Left kidney (tissue), 2 donors: Measurements from ENCODE around the gene NR6A1. TPM values are rescaled to one million over a fixed set of nuclear protein-coding genes. Genes with fewer than 3 reads are reported as not detected.

Experiments used
- DNase-seq: peaks from one replicate; pipeline ENCODE4 v3.0.0-alpha.2; 2013
- polyA plus RNA-seq: library from polyadenylated mRNA; unstranded; fragments of 120-200 nt; gene quantifications from one replicate; pipeline ENCODE4 v1.2.1, GENCODE V29; 2013; ENCODE audit not compliant: insufficient read length

NR6A1 gene
- polyA plus RNA-seq, 1 donor, result 1.7 TPM

DNA sequence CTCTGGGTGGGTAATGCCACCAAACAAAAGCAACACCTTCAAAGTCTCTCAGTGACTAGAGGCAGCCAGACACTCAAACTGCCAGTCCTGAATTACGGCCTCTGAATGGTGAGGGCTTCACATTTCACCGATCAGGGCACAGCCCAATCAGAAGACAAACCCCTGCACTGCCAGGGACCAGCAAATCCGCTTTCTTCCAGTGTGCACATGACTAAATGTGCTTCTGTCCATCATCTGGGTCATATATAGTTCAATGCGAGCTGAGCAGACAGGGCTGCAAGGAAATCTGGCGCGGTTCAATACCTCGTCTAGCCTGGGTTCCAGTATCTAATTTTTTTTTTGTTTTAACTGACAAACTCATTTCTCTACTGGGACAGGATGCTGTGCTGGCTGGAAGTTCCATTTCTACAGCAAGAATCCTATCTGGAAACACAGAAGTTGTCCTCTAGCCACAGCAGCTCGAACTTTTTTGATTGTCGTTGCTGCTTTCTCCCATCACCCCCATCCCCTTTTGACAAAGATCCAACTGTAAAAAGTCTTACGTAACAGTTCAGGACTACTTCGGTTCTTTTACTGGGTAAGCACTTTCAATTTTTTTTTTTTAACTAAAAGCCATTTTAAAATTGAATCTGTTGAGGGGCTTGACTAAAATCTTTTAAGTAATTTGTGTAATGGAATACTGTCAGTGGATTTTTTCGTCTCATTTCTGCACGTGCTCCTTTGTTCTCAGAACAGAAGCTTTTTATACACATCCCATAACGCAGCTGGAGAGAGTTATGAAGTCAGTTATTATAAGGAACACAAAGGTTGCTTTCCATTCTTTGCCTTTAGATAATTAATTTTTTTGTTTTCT lies 112.7 kb downstream of the NR6A1 start:
- DNase-seq, result peak; percentile 95

DNA sequence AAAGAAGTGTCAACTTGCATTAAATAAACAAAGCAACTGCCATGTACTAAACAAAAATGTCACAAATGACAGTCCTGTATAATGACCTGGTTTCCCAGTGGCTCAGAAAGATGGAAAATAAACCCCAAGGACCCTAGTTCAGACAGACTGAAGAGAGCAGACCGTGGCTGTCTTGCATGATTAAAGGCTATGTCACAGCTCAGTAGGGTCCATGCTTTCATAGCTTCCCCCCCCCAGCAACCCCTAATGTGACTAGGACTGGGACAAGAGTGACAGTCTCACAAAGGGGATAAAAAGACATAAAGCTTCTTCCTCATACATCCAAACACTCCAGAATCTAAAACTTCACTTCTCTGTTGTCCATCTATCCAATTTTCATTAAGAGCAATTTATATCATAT lies 113.6 kb downstream of the NR6A1 start:
- DNase-seq, result peak; percentile 32

DNA sequence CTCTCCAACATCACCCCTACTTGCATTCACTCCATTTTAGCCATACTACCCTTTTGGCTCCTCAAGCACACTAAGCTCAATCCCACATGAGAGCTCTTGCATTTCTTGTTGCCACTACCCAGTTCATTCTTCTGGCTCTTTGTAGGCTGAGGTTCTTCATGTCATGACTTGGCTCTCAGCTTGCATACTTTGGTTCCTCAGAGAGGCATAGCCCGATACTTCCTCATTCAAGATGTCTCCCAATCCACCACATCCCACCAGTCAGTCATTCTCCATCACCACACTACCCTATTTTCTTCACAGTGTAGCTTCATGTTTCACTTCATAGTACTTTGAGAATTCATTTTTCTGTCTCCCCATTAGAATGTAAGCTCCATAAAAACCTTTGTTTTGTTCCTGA lies 116.7 kb downstream of the NR6A1 start:
- no peak for DNase-seq

DNA sequence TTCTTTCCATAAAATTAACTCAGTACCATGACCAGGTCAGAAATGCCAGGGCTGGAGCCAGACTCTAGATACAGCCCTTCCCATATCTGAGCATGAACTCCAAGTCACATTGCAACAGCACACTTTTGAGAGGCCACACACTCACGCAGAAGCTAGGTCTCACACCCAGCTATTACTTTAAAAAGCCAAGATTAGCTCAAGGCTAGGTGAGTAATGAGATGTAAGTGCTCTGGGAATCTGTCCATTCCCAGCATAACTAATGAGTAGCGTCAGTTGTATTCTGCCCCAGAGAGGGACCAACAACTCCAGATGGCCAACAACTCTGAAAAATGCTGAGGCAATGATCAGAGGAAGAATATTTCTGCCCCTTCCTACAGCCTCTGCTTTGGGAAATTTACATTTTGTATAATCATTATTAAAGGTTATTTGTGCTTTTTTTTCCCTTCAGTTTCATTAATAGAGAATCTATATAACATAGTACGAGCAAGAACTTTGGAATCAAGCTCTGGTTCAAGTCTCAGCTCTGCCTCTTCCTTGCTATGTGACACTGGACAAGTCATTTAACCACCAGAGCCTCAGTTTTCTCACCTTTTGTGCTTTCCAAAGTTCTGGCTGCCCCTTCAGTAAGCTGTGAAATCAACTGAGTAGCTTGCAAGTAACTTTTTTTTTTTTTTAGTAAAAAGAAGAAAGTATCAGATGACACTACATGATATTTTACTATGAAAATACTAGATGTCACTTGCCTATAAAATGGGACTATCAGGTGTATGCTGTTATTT lies 118.3 kb downstream of the NR6A1 start:
- DNase-seq, result no peak

DNA sequence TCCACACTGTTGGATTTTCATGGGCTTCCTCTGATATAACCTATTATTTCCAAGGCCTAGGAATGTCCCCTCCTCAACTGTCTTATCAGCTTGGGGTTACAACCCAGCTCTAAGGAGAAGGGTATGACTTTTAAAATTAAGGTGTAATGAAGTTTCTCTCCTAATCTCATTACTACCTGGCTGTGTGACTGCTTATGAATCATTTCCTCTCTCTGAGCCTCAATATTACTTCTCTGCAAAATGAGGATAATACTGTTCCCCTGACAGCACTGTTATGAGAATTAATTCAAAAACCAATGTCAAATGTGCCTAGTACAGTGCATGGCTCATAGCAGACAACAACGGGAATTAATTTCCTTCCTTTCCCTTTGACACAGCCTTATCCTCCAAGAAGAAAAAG lies 118.9 kb downstream of the NR6A1 start:
- DNase-seq, result no peak

DNA sequence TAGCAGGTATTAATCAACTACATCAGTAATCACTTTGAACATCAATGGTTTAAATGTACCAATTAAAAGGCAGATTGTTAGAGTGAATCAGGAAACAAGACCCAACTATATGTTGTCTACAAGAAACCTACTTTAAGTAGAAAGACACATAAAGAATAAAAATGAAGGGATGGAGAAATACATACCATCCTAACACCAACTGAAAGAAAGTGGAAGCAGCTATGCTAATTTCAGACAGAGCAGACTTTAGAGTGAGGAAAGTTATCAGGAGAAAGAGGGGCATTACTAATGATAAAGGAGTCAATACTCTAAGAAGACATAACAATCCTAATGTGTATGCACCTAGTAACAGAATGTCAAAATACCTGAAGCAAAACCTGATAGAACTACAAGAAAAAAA lies 125.8 kb downstream of the NR6A1 start:
- DNase-seq, result no peak

DNA sequence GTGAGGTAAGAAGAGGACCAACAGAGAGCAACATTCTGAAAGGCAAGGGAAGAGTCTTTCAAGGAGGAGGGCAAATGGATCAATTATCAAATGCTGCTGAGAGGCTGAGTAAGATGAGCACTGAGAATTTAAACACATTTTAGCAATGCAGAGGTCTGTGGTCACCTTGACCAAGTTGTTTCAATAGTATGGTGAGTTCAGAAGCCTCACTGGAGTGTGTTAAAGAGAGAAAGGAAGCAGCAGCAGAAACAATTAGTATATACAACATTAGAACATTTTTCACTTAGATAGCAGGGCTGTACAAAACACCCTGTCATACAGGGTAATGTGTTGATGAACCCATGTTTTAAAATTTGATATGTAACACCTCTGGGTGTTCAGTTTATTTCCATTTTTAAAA lies 131.5 kb downstream of the NR6A1 start:
- DNase-seq, result no peak

DNA sequence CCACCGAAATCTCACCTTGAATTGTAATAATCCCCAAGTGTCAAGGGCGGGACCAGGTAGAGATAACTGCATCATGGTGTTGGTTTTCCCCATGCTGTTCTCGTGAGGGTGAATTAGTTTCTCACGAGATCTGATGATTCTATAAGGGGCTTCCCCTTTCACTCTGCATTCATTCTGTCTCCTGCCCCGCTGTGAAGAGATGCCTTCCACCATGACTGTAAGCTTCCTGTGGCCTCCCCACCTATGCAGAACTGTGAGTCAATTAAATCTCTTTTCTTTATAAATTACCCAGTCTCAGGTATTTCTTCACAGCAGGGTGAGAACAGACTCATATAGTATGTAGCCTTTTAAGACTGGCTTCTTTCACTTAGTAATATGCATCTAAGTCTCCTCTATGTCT lies 135.8 kb downstream of the NR6A1 start:
- DNase-seq, result no peak

DNA sequence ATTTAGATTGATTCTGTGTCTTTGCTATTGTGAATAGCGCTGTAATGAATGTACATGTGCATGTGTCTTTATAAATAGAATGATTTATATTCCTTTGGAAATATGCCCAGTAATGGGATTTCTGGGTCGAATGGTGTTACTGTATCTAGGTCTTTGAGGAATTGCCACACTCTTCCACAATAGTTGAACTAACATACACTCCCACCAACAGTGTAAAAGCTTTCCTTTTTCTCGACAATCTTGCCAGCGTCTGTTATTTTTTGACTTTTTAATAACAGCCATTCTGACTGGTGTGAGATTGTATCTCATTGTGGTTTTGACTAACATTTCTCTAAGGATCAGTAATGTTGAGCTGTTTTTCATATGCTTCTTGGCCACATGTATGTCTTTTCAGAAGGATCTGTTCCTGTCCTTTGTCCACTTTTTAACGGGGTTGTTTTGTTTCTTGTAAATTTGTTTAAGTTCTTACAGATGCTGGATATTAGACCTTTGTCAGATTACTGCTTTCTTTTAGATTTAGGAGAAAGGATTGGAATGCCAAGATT lies 139.0 kb downstream of the NR6A1 start:
- DNase-seq, result no peak

DNA sequence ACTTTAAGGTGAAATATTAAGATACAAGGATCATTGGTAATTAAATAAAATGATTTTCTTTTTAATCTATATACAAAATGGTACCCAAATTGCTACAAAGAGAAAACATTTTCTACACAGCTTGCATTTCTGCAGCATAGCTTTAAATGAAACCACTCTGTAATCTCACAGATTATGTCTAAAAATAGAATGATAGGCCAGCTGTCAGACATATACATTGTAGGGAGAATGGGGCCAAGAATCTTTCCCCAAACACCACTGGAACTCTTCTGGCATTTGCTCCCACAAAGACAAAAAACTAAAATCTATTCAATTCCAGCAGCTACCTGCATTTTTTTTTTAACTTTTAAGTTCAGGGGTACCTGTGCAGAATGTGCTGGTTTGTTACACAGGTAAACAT lies 139.8 kb downstream of the NR6A1 start:
- DNase-seq, result no peak

DNA sequence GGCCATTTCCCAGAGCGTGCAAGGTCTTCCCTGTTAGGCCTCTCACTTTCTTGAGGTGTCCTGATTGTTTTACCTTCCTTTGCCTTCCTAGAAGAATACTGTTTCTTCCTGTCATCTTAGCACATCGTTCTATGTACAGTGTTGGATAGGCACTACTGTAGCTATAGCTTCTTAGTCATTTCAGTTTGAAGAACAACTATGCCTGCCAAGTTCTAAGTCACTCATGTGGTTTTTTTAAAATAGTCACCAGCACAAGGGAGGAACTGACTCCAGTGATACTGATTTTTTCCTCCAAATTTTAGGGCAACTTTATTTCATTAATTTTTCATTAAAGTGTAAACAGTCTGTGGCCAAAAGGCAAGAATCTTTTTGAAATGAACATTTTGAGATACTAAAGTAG lies 141.5 kb downstream of the NR6A1 start:
- DNase-seq, result no peak

DNA sequence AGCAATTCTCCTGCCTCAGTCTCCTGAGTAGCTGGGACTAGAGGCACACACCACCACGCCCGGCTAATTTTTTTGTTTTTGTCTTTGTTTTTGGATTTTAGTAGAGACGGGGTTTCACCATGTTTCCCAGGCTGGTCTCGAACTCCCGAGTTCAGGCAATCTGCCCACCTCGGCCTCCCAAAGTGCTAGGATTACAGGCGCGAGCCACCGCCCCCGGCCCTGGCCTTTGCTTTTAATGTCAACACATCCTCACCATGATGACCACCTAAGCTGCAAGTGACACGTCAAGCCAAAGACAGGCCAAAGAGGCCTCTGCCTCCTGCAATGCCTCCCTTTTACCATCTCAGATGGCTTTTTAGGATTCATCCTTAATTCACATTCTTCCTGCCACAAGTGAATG lies 142.4 kb downstream of the NR6A1 start:
- DNase-seq, result no peak

DNA sequence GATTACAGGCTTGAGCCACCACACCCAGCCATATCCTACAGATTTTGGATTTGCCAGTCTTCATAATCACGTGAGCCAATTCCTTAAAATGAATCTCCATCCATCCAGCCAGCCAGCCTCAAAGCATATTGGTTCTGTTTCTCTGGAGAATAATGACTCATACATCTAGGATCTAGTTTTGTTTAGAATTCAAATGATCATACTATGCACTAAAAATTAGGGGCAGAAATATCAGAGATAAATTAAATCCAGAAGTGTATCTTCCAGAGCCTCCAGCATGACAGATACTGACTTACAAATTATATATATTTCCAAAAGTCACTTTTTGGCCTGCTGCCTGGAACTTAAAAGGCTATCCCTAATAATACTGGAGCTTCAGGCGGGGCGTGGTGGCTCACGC lies 144.8 kb downstream of the NR6A1 start:
- no peak for DNase-seq

DNA sequence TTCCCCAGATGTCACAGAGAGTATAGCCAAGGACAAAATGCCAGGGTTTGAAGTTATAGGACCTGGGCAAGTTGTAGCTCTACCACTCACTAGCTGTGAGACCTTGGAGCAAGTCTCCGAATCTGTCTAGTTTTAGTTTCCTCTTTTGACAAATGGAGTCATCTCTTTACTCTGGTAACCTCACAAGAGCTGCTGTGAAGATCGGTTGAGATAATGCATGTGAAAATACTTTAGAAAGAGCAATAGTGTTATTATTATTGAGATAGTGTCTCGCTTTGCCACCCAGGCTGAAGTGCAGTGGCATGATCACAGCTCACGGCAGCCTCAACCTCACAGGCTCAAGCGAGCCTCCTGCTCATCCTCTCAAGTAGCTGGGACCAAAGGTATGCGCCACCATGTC lies 146.0 kb downstream of the NR6A1 start:
- no peak for DNase-seq

DNA sequence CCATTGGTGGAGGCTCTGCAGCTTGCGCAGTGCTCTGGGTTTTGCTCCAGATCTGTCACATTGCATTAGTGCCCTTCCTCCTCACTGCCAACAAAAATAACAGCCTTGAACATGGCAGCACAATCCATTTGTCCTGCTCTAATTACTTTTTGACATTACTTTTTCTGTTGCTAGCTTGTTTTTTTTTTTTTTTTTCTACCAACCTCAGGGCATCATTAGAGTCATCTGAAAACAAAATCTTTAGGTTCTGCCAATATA lies 146.4 kb downstream of the NR6A1 start:
- no peak for DNase-seq

DNA sequence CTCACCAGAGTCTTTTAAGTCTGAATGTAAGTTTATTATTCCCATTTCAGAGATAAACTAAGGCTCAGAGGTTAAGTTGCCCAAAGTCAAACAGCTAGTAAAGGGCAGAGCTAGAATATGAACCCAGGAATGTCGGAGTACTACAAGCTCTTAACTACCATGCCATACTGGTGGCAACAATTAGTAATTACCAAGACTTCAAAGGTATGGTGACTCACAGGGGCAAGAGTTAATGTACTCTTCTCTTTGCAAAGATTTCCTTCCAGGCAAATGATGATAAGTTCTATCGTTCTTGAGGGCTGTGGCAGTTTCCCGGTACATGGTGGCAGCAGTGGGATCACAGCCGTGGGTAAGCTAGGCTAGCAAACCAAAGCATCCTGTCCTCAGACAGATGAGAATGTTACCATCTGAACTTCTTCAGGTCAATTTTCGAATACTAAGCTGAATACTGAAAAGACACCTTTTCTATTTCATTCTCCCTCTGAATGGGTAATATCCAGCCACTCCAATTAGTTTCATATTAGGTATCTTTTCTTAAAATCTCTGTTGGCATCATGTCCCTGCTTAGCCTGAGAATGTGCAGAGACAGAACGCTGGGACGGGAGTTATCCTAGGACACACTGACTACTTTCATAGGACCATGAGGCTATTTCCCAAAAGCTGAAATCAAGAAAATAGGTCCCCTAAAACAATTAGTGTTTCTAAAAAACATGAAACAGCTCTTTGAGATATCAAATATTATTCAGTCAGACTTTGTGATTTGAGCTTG lies 147.0 kb downstream of the NR6A1 start:
- no peak for DNase-seq

DNA sequence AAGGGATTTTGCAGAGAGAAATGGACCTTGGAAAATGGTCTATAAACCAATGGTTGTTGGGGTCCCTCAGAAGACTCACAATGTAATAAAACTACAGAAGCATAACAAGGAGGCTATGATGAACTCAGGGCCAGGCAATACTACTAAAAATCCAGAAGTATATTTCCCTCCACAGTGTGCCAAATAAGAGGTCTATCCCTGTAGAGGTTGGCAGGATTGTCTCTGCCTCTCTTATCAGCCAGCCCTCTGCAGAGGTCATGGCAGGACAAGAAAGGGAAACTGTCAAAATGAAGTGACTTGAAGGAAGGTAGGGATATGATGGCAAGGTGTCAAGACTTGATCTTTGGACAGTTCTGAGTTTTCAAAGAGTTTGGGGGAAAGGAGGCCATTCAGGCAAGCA lies 148.2 kb downstream of the NR6A1 start:
- DNase-seq, result no peak

DNA sequence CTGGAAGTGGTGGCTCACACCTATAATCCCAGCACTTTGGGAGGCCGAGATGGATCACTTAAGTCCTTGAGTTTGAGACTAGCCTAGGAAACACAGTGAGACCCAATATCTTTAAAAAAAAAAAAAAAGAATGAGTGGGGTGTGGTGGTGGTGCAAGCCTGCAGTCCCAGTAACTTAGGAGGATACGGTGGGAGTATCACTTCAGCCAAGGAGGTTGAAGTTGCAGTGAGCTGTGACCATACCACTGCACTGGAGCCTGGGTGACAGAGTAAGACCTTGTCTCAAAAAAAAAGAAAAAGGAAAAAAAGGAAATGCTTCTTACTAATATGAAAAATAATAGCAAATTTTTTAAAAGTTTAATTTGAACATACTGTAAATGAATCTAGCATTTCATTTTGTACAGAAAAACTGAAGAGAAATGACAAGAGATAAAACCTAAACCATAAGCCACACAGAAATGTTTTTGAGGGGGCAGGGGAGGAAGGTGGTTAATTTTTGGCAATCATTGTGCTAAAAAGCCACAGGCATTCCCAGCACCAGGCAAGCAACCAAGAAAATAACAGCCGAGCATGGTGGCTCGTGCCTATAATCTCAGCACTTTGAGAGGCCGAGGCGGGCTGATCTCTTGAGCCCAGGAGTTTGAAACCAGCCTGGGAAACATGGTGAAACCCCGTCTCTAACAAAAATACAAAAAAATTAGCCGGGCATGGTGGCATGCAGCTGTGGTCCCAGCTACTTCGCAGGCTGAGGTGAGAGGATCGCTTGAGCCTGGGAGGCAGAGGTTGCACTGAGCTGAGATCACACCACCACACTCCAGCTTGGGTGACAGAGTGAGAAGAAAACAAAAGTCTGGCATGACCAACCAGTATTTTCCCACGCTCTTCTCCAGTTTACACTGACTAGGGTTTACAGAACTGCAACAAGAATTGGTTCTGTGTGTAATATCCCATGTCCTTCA lies 149.5 kb downstream of the NR6A1 start:
- DNase-seq, result no peak

DNA sequence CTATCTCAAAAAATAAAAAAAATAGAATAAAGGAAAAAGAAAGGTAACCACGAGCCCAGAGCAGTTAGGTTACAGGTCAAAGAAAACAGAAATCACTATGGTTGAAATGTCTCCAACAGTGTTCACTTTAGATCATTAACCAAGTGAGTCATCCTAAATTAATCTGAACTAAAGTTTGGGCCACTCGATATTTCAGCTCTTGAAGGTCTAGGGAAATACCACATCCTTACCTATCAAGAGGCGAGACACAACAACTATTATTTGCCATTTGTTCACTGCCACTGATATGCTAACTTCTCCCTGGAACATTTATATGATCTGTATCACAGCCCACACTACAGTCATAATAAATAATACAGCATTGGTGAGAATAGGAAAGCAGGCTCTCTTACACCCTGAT lies 152.6 kb downstream of the NR6A1 start:
- no peak for DNase-seq

DNA sequence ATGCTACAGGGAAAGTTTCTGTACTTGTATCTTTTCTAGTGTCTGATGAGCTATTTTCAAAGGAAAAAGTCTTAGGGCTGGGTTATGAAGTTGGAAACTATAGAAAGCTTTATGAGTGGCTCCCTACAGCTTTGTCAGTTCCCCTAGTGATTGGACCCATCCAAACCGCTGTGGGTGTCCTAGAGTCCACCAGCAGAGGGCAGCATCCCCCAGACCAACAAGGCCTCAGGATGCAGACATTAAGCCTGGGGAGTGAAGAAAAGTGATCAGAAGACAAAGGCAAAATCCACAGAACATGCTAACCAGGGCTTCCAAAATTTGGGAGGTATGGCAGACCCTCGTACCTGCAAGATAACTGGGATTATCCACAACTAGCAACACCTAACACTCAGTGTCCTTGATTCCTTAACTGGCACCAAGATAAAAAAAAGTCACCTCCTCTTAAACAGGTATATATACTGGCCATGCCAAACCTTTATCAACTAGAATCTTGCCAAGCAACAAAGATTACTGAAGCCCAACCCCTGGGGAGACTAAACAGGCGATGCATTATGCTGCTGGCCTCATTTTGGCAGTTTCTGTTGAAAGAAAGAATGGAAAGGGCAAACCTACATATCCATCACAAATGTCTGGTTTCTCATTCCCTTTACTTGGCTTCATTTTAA lies 153.5 kb downstream of the NR6A1 start:
- DNase-seq, result peak; percentile 80

DNA sequence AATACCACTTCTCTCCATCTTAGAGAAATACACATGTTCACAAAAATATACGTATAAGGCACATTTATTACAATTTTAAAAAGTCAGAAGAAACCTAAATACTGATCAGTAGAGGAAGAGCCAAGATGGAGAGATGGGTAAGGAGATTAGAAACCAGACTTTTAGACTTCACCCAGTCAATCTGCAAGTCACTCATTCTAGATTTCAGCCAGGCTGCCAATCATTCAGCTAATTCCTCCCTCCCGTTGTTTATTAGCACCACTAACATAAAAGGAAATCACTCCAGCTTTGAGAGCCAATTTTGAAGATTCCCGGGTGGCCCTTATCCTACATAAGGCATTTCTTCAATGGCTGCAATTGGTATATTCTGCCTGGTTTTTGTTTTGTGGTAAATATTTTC lies 154.2 kb downstream of the NR6A1 start:
- no peak for DNase-seq
